ENCODE data around the gene MTPN. TPM values are rescaled to one million over a fixed set of nuclear protein-coding genes. Genes with fewer than 3 reads are reported as not detected.
A peak's percentile ranks its signal among the peaks of the same experiment; 100 is the strongest.

Gene MTPN
- total RNA-seq, 1 donor: 117 TPM

GRCh38 chr7:135994466-135995205 is 17.5 kb upstream of the MTPN start:
- H3K27me3 ChIP-seq (ENCODE audit: insufficient read depth, low read length): no peaks in the 10 kb centered on the region
- H3K27ac ChIP-seq (ENCODE audit: low read depth, low read length): peak overlapping the region; percentile 51
- TF ChIP-seq CTCF (IDR thresholded peaks at IDR 0.05; ENCODE audit: extremely low read depth, low read depth, low read length): no peak
- H4K20me1 ChIP-seq (ENCODE audit: insufficient read depth, low read length): no peaks in the 10 kb centered on the region
- no peaks in the 10 kb centered on the region for H3K36me3 ChIP-seq (ENCODE audit: insufficient read depth, low read length)
- peak overlapping the region; percentile 8 for H2AFZ ChIP-seq (ENCODE audit: low read length)
- peaks cover 8% of the 10 kb centered on the region for H3K4me1 ChIP-seq (ENCODE audit: insufficient read depth, low read length)
- no peaks in the 10 kb centered on the region for H3K9me3 ChIP-seq (ENCODE audit: low read depth, low read length)
- peak overlapping the region; percentile 3 for H3K4me3 ChIP-seq (ENCODE audit: insufficient read depth, low read length)
- peak overlapping the region; percentile 69 for H3K4me2 ChIP-seq (ENCODE audit: insufficient read depth, low read length)
- no peaks in the 10 kb centered on the region for H3K79me2 ChIP-seq (ENCODE audit: insufficient read depth, low read length)
- DNase-seq (ENCODE audit: insufficient read length, low spot score, missing footprints): no peak

GRCh38 chr7:135993950-135994349 is 16.8 kb upstream of the MTPN start:
- Histone ChIP-seq H3K79me2 (ENCODE audit: insufficient read depth, low read length) (no peaks in the 10 kb centered on the region), H3K4me3 (ENCODE audit: insufficient read depth, low read length) (no peak overlapping the region), H3K4me1 (ENCODE audit: insufficient read depth, low read length) (peaks cover 8% of the 10 kb centered on the region), H2AFZ (ENCODE audit: low read length) (no peak overlapping the region), H3K27me3 (ENCODE audit: insufficient read depth, low read length) (no peaks in the 10 kb centered on the region), H3K9me3 (ENCODE audit: low read depth, low read length) (no peaks in the 10 kb centered on the region), H3K27ac (ENCODE audit: low read depth, low read length) (peak overlapping the region; percentile 51), H3K4me2 (ENCODE audit: insufficient read depth, low read length) (peak overlapping the region; percentile 69), H3K36me3 (ENCODE audit: insufficient read depth, low read length) (no peaks in the 10 kb centered on the region), H4K20me1 (ENCODE audit: insufficient read depth, low read length) (no peaks in the 10 kb centered on the region)
- no peak for TF ChIP-seq CTCF (IDR thresholded peaks at IDR 0.05; ENCODE audit: extremely low read depth, low read depth, low read length)
- no peak for DNase-seq (ENCODE audit: insufficient read length, low spot score, missing footprints)

GRCh38 chr7:135991906-135992305 is 14.7 kb upstream of the MTPN start:
- H4K20me1 ChIP-seq (ENCODE audit: insufficient read depth, low read length): no peaks in the 10 kb centered on the region
- H3K27ac ChIP-seq (ENCODE audit: low read depth, low read length): no peak overlapping the region
- no peak overlapping the region for H3K4me3 ChIP-seq (ENCODE audit: insufficient read depth, low read length)
- peaks cover 8% of the 10 kb centered on the region for H3K4me1 ChIP-seq (ENCODE audit: insufficient read depth, low read length)
- no peaks in the 10 kb centered on the region for H3K79me2 ChIP-seq (ENCODE audit: insufficient read depth, low read length)
- H3K9me3 ChIP-seq (ENCODE audit: low read depth, low read length): no peaks in the 10 kb centered on the region
- DNase-seq (ENCODE audit: insufficient read length, low spot score, missing footprints): no peak
- no peak overlapping the region for H2AFZ ChIP-seq (ENCODE audit: low read length)
- no peaks in the 10 kb centered on the region for H3K27me3 ChIP-seq (ENCODE audit: insufficient read depth, low read length)
- no peak for TF ChIP-seq CTCF (IDR thresholded peaks at IDR 0.05; ENCODE audit: extremely low read depth, low read depth, low read length)
- H3K36me3 ChIP-seq (ENCODE audit: insufficient read depth, low read length): no peaks in the 10 kb centered on the region
- no peak overlapping the region for H3K4me2 ChIP-seq (ENCODE audit: insufficient read depth, low read length)

- Histone ChIP-seq H3K27ac (ENCODE audit: low read depth, low read length) (no peak overlapping the region), H3K79me2 (ENCODE audit: insufficient read depth, low read length) (no peaks in the 10 kb centered on the region), H2AFZ (ENCODE audit: low read length) (peak overlapping the region; percentile 14), H3K4me2 (ENCODE audit: insufficient read depth, low read length) (no peak overlapping the region), H3K27me3 (ENCODE audit: insufficient read depth, low read length) (no peaks in the 10 kb centered on the region), H4K20me1 (ENCODE audit: insufficient read depth, low read length) (no peaks in the 10 kb centered on the region), H3K36me3 (ENCODE audit: insufficient read depth, low read length) (no peaks in the 10 kb centered on the region), H3K4me3 (ENCODE audit: insufficient read depth, low read length) (no peak overlapping the region), H3K9me3 (ENCODE audit: low read depth, low read length) (no peaks in the 10 kb centered on the region), H3K4me1 (ENCODE audit: insufficient read depth, low read length) (peaks cover 8% of the 10 kb centered on the region)
- no peak for TF ChIP-seq CTCF (IDR thresholded peaks at IDR 0.05; ENCODE audit: extremely low read depth, low read depth, low read length)
- no peak for DNase-seq (ENCODE audit: insufficient read length, low spot score, missing footprints)
Measured at GRCh38 chr7:135991322-135991721, 14.2 kb upstream of the MTPN start.
